ENCODE measurements around the gene THRAP3.

DNA sequence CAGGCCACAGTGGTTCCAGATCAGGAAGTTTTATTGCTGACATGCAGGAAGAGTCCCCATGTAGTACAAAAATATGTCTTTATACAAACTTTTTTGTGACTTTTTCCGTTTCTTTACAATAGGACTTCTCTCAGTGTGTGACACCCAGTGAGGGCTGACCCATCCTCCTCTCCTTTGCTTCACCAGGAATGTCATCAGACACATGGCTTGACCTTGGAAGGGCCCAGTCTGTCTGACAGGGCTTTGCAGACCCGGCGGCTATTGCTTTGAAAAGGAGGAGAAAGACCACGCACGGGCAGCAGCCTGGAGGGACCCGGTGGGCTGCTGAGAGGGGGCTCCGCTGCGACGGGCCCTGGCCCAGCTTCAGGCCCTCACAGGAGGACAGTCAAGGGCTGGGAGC is 115.4 kb downstream of the THRAP3 start:
- TF ChIP-seq GATA3 (IDR thresholded peaks at IDR 0.05; ENCODE audit: low read depth, low read length), result no peak
- no peak for TF ChIP-seq GATA2 (IDR thresholded peaks at IDR 0.05; ENCODE audit: low read depth, low read length)

All from SH-SY5Y (cell line).